Smooth muscle cell of the brain vasculature (primary cell): ENCODE results near the gene PCDHGA12.
"Not testable (repeated sequence)": the region's sequence is repeated elsewhere in the genome, so short reads cannot be mapped to it uniquely, and the experiment has no call there.

Source experiments
- DNase-seq: peaks from one replicate; pipeline ENCODE4 v3.0.0-alpha.2; 2012; ENCODE audit warnings: low read depth, low spot score

The PCDHGA12 gene

DNA sequence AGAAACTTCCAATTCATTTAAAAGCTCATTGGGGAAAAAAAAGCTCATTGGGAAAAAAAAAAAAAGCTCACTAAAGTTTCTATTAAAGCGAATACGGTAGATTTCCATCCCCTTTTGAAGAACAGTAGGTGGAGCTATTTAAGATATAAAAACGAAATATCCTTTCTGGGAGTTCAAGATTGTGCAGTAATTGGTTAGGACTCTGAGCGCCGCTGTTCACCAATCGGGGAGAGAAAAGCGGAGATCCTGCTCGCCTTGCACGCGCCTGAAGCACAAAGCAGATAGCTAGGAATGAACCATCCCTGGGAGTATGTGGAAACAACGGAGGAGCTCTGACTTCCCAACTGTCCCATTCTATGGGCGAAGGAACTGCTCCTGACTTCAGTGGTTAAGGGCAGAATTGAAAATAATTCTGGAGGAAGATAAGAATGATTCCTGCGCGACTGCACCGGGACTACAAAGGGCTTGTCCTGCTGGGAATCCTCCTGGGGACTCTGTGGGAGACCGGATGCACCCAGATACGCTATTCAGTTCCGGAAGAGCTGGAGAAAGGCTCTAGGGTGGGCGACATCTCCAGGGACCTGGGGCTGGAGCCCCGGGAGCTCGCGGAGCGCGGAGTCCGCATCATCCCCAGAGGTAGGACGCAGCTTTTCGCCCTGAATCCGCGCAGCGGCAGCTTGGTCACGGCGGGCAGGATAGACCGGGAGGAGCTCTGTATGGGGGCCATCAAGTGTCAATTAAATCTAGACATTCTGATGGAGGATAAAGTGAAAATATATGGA is at the start of gene PCDHGA12:
PCDHGA12 (plus strand) TSS at position 176 of the 782 bp plus-strand sequence; CDS start at position 429, 253 bp downstream.
- no peak for DNase-seq

DNA sequence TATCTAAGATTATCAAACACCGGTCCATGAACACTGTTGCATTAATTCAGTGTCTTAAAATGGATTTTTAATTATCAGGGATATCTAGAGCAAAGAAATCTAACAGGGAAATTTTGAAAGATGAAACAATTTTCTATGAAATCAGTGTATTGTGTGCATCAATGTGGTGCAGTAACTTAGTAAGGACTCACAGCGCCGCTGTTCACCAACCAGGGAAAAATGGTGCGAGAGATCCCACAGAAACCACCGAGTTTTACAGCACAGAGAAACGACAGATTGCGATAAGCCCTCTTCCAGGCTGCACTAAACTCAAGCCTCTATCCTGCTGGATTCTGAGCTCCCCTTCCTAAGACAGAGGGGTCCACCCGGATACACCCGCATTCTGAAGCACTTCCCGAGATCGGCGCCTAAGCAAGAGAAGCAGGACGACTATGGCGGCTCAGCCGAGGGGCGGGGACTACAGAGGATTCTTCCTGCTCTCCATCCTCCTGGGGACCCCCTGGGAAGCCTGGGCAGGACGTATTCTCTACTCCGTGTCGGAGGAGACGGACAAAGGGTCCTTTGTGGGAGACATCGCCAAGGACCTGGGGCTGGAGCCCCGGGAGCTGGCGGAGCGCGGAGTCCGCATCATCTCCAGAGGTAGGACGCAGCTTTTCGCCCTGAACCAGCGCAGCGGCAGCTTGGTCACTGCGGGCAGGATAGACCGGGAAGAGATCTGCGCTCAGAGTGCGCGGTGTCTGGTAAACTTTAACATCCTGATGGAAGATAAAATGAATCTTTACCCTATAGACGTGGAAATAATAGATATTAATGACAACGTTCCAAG is 47.6 kb upstream of the PCDHGA12 start, which contains the start of gene PCDHGA7:
PCDHGA7 (plus strand) TSS at position 274 of the 826 bp plus-strand sequence; CDS start at position 432, 158 bp downstream.
- DNase-seq: no peak

DNA sequence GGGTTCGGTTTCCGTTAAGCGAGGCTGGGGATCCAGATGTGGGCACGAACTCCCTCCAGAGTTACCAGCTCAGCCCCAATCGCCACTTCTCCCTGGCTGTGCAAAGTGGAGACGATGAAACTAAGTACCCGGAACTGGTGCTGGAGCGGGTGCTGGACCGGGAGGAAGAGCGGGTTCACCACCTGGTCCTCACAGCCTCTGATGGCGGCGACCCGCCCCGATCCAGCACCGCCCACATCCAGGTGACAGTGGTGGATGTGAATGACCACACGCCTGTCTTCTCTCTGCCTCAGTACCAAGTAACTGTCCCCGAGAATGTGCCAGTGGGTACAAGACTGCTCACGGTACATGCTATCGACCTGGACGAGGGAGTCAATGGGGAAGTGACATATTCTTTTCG is 47.0 kb upstream of the PCDHGA12 start:
- no peak for DNase-seq

DNA sequence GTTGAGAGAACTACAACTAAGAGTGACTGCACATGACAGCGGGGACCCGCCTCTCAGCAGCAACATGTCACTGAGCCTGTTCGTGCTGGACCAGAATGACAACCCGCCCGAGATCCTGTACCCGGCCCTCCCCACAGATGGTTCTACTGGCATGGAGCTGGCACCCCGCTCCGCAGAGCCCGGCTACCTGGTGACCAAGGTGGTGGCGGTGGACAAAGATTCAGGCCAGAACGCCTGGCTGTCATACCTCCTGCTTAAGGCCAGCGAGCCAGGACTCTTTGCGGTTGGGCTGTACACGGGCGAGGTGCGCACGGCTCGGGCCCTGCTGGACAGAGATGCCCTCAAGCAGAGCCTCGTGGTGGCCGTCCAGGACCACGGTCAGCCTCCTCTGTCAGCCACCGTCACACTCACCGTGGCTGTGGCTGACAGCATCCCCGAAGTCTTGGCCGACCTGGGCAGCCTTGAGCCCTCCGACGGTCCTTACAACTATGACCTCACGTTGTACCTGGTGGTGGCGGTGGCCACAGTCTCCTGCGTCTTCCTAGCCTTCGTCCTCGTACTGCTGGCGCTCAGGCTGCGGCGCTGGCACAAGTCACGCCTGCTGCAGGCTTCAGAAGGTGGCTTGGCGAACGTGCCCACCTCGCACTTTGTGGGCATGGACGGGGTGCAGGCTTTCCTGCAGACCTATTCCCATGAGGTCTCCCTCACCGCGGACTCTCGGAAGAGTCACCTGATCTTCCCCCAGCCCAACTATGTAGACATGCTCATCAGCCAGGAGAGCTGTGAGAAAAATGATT is 45.6 kb upstream of the PCDHGA12 start:
- DNase-seq: no peak

DNA sequence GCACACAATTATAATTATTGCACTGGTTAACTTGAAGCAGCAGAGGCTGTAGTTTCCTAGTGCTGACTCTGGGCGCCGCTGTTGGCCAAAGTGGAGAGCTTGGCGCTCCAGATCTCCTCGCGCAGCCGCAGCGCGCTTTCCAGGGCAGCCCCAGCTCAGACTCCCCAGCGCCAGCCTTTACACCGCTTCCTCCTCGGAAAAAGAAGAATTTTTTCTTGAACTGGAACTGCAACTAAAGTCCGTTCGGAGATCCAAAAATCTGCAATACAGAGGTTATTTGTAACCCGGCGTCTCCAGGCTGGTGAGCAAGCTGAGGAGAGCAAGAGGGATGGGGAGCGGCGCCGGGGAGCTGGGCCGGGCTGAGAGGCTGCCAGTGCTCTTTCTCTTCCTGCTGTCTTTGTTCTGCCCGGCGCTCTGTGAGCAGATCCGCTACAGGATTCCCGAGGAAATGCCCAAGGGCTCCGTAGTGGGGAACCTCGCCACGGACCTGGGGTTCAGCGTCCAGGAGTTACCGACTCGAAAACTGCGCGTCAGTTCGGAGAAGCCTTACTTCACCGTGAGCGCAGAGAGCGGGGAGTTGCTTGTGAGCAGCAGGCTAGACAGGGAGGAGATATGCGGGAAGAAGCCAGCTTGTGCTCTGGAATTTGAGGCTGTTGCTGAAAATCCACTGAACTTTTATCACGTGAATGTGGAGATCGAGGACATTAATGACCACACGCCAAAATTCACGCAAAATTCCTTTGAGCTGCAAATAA is 42.6 kb upstream of the PCDHGA12 start, which contains the start of gene PCDHGB4:
PCDHGB4 (plus strand) TSS at position 142 of the 755 bp plus-strand sequence; CDS start at position 329, 187 bp downstream.
- not testable (repeated sequence) for DNase-seq

DNA sequence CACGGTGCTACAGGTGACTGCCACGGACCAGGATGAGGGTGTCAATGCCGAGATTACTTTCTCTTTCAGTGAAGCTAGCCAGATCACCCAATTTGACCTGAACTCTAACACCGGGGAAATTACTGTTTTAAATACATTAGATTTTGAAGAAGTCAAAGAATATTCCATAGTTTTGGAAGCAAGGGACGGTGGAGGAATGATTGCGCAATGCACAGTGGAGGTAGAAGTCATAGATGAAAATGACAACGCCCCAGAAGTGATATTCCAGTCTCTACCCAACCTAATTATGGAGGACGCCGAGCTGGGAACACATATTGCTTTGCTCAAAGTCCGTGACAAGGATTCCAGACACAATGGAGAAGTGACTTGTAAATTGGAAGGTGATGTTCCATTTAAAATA is 41.6 kb upstream of the PCDHGA12 start:
- no peak for DNase-seq

DNA sequence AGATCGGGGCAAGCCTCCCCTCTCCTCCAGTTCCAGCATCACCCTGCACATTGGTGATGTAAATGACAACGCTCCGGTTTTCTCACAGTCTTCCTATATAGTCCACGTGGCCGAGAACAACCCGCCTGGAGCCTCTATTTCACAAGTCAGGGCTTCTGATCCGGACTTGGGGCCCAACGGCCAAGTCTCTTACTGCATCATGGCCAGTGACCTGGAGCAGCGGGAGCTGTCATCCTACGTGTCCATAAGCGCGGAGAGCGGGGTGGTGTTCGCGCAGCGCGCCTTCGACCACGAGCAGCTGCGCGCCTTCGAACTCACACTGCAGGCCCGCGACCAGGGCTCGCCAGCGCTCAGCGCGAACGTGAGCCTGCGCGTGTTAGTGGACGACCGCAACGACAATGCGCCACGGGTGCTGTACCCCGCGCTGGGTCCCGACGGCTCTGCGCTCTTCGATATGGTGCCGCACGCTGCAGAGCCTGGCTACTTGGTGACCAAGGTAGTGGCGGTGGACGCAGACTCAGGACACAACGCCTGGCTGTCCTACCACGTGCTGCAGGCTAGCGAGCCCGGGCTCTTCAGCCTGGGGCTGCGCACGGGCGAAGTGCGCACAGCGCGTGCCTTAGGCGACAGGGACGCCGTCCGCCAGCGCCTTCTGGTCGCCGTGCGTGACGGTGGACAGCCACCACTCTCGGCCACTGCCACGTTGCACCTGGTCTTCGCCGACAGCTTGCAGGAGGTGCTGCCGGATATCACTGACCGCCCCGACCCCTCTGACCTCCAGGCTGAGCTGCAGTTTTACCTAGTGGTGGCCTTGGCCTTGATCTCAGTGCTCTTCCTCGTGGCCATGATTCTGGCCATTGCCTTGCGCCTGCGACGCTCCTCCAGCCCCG is 40.9 kb upstream of the PCDHGA12 start:
- no peak for DNase-seq

DNA sequence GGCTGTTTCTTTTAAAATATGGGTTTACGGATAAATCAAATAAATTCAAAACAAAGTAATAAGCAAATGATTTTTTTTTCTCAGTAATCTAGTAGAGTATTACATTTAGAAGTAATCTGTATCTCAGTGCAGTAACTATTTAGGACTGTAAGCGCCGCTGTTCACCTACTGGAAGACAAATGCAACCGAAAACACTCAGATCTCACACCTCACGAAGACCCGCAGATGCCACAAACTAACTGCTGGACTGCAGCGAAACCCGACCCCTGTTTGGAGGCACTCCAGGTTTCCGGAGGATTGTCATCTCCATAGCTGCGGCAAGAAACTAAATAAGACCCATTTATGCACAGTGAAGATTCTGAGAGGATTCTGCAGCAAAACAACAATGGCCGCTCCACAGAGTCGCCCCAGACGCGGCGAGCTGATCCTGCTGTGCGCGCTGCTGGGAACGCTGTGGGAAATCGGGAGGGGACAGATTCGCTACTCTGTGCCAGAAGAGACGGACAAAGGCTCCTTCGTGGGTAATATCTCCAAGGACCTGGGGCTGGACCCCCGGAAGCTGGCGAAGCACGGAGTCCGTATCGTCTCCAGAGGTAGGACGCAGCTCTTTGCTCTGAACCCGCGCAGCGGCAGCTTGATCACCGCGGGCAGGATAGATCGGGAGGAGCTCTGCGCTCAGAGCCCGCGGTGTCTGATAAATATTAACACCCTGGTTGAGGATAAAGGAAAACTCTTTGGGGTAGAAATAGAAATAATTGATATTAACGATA is 37.7 kb upstream of the PCDHGA12 start, which contains the start of gene PCDHGA8:
PCDHGA8 (plus strand) TSS at position 205 of the 770 bp plus-strand sequence; CDS start at position 386, 181 bp downstream.
- no peak for DNase-seq

DNA sequence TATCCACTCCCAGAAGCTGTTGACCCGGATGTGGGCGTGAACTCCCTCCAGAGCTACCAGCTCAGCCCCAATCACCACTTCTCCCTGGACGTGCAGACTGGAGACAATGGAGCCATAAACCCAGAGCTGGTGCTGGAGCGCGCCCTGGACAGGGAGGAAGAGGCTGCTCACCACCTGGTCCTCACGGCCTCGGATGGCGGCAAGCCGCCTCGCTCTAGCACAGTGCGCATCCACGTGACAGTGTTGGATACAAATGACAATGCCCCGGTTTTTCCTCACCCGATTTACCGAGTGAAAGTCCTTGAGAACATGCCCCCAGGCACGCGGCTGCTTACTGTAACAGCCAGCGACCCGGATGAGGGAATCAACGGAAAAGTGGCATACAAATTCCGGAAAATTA is 37.0 kb upstream of the PCDHGA12 start:
- no peak for DNase-seq

DNA sequence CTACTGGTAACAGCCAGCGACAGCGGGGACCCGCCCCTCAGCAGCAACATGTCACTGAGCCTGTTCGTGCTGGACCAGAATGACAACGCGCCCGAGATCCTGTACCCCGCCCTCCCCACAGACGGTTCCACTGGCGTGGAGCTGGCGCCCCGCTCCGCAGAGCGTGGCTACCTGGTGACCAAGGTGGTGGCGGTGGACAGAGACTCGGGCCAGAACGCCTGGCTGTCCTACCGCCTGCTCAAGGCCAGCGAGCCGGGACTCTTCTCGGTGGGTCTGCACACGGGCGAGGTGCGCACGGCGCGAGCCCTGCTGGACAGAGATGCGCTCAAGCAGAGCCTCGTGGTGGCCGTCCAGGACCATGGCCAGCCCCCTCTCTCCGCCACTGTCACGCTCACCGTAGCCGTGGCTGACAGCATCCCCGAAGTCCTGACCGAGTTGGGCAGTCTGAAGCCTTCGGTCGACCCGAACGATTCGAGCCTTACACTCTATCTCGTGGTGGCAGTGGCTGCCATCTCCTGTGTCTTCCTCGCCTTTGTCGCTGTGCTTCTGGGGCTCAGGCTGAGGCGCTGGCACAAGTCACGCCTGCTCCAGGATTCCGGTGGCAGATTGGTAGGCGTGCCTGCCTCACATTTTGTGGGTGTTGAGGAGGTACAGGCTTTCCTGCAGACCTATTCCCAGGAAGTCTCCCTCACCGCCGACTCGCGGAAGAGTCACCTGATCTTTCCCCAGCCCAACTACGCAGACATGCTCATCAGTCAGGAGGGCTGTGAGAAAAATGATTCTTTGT is 35.7 kb upstream of the PCDHGA12 start:
- DNase-seq: not testable (repeated sequence)

DNA sequence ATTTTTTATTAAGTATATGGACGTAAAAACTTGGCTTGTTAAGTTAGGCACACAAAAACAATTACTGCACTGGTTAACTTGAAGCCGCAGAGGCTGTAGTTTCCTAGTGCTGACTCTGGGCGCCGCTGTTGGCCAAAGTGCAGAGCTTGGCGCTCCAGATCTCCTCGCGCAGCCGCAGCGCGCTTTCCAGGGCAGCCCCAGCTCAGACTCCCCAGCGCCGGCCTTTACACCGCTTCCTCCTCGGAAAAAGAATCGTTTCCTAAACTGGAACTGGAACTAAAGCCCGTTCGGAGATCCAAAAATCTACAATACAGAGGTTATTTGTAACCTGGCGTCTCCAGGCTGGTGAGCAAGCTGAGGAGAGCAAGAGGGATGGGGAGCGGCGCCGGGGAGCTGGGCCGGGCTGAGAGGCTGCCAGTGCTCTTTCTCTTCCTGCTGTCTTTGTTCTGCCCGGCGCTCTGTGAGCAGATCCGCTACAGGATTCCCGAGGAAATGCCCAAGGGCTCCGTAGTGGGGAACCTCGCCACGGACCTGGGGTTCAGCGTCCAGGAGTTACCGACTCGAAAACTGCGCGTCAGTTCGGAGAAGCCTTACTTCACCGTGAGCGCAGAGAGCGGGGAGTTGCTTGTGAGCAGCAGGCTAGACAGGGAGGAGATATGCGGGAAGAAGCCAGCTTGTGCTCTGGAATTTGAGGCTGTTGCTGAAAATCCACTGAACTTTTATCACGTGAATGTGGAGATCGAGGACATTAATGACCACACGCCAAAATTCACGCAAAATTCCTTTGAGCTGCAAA is 32.4 kb upstream of the PCDHGA12 start, which contains the start of gene PCDHGB5:
PCDHGB5 (plus strand) TSS at position 192 of the 796 bp plus-strand sequence; CDS start at position 373, 181 bp downstream.
- DNase-seq: not testable (repeated sequence)

DNA sequence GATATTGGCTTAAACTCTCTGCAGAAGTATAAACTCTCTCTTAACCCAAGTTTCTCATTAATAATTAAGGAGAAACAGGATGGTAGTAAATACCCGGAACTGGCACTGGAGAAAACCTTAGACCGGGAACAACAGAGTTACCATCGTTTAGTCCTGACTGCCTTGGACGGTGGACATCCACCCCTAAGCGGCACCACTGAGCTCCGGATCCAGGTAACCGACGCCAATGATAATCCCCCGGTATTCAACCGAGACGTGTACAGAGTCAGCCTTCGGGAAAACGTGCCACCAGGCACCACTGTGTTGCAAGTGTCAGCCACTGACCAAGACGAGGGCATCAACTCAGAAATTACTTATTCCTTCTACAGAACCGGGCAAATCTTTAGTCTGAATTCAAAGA is 31.7 kb upstream of the PCDHGA12 start:
- no peak for DNase-seq

DNA sequence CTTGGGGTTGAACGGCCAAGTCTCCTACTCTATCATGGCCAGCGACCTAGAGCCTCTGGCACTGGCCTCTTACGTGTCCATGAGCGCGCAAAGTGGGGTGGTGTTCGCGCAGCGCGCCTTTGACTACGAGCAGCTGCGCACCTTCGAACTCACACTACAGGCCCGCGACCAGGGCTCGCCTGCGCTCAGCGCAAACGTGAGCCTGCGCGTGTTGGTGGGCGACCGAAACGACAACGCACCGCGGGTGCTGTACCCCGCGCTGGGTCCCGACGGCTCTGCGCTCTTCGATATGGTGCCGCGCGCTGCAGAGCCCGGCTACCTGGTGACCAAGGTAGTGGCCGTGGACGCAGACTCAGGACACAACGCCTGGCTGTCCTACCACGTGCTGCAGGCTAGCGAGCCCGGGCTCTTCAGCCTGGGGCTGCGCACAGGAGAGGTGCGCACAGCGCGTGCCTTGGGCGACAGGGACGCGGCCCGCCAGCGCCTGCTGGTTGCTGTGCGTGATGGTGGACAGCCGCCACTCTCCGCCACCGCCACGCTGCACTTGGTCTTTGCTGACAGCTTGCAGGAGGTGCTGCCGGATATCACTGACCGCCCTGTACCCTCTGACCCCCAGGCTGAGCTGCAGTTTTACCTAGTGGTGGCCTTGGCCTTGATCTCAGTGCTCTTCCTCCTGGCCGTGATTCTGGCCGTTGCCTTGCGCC is 30.6 kb upstream of the PCDHGA12 start:
- DNase-seq: no peak

DNA sequence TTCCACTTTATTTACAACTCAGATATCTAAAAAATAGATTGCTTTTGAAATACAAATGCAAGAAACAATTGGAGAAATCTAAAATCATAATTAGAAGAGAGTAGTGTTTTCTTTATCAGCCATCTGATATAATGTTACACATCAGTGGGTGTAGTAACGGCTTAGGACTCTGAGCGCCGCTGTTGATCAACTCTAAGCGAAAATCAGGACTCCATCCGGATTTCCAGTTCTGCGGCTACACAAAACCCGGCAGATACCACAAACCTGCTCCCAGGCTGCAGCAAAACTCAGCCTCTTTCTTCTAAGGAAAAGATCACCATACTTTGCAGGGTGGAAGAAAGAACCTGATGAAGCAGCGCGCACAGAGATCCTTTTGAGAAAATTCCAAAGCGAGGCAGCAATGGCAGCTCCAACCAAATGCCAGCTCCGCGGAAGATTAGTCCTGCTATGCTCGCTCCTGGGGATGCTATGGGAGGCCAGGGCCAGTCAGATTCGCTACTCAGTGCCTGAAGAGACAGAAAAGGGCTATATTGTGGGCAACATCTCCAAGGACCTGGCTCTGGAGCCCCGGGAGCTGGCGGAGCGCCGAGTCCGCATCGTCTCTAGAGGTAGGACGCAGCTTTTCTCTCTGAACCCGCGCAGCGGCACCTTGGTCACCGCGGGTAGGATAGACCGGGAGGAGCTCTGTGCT is 27.6 kb upstream of the PCDHGA12 start, which contains the start of gene PCDHGA9:
PCDHGA9 (plus strand) TSS at position 226 of the 691 bp plus-strand sequence; CDS start at position 401, 175 bp downstream.
- DNase-seq: no peak

DNA sequence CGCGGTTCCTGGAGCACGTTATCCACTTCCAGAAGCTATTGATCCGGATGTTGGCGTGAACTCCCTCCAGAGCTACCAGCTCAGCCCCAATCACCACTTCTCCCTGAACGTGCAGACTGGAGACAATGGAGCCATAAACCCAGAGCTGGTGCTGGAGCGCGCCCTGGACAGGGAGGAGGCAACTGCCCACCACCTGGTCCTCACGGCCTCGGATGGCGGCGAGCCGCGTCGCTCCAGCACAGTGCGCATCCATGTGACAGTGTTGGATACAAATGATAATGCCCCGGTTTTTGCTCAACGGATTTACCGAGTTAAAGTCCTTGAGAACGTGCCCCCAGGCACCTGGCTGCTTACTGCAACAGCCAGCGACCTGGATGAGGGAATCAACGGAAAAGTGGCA is 26.9 kb upstream of the PCDHGA12 start:
- DNase-seq: no peak
